Keratinocyte (primary cell): ENCODE measurements around the gene CGREF1. TPM values are rescaled to one million over a fixed set of nuclear protein-coding genes. Genes with fewer than 3 reads are reported as not detected.

Source experiments
- DNase-seq: peaks from one replicate; pipeline ENCODE4 v3.0.0-alpha.2; 2011; ENCODE audit warnings: low read depth, missing footprints, low spot score
- FAIRE-seq: peaks from 2 replicates; lab custom pipeline; 2011; peaks lifted over from hg19 to GRCh38; lab: Jason Lieb, UNC
- H2AFZ ChIP-seq: 2 replicates; pipeline ENCODE4 v1.6.0; 2012; ENCODE audit warnings: low read length, control low read depth, inconsistent platforms; ENCODE audit not compliant: control insufficient read depth
- H3K27ac ChIP-seq: 2 replicates; pipeline ENCODE4 v1.5.1; 2011; ENCODE audit warnings: low read length; ENCODE audit not compliant: control insufficient read depth, insufficient read depth
- H3K27me3 ChIP-seq: 3 replicates; pipeline ENCODE4 v1.6.0; 2011; ENCODE audit warnings: low read length; ENCODE audit not compliant: control insufficient read depth, insufficient read depth; ENCODE audit errors: extremely low read depth
- H3K36me3 ChIP-seq, 2 experiments: 2 replicates in 1 of 2; 3 replicates in 1 of 2; pipeline ENCODE4 v1.5.1; 2011; ENCODE audit warnings: low read length in 2 of 2, mild to moderate bottlenecking in 1 of 2; ENCODE audit not compliant: control insufficient read depth in 2 of 2, insufficient read depth in 2 of 2; ENCODE audit errors: extremely low read depth in 1 of 2
- H3K4me1 ChIP-seq: 3 replicates; pipeline ENCODE4 v1.5.1; 2011; ENCODE audit warnings: low read length; ENCODE audit not compliant: control insufficient read depth, insufficient read depth; ENCODE audit errors: extremely low read depth
- H3K4me2 ChIP-seq: 3 replicates; pipeline ENCODE4 v1.6.0; 2011; ENCODE audit warnings: low read depth, low read length; ENCODE audit not compliant: control insufficient read depth, insufficient read depth; ENCODE audit errors: extremely low read depth
- H3K4me3 ChIP-seq, 3 experiments: fragments of 200-600 bp in 1 of 3; sonication (generic) in 1 of 3; 2 replicates in 2 of 3; 3 replicates in 1 of 3; pipeline ENCODE4 v1.5.1; 2011 to 2016; ENCODE audit warnings: low read length in 3 of 3, mild to moderate bottlenecking in 3 of 3, control low read depth in 2 of 3, inconsistent platforms in 1 of 3, low read depth in 1 of 3, mixed read lengths in 1 of 3, mixed run types in 1 of 3, moderate library complexity in 1 of 3; ENCODE audit not compliant: control insufficient read depth in 2 of 3, insufficient read depth in 2 of 3; ENCODE audit errors: extremely low read depth in 1 of 3
- H3K79me2 ChIP-seq: 2 replicates; pipeline ENCODE4 v1.6.0; 2012; ENCODE audit warnings: low read length; ENCODE audit not compliant: control insufficient read depth, insufficient read depth
- H3K9ac ChIP-seq: 3 replicates; pipeline ENCODE4 v1.6.0; 2011; ENCODE audit warnings: low read length; ENCODE audit not compliant: control insufficient read depth, insufficient read depth; ENCODE audit errors: extremely low read depth
- H3K9me1 ChIP-seq: 3 replicates; pipeline ENCODE4 v1.6.0; 2011; ENCODE audit warnings: low read length; ENCODE audit not compliant: control insufficient read depth, insufficient read depth; ENCODE audit errors: extremely low read depth
- H3K9me3 ChIP-seq: 2 replicates; pipeline ENCODE4 v1.5.1; 2012; ENCODE audit warnings: low read depth, low read length; ENCODE audit not compliant: control insufficient read depth
- H4K20me1 ChIP-seq: 3 replicates; pipeline ENCODE4 v1.6.0; 2011; ENCODE audit warnings: low read length; ENCODE audit not compliant: control insufficient read depth, insufficient read depth; ENCODE audit errors: extremely low read depth
- EZH2 ChIP-seq: IDR thresholded peaks from one replicate; pipeline ENCODE4 v1.6.1; 2012; ENCODE audit warnings: inconsistent platforms, mild to moderate bottlenecking, low read length, moderate library complexity
- dilution Hi-C: fragments of 300-500 bp; cut with MboI; formaldehyde crosslinking; loops from one replicate; pipeline ENCODE4 v1.7.0; 2020; ENCODE audit warnings: low sequenced_read_pairs; ENCODE audit not compliant: extremely low pct_ligation_motif_present
- polyA plus RNA-seq, 5 experiments: library from polyadenylated mRNA; depleted of rRNA in 3 of 5; stranded (reverse) in 3 of 5; stranded (forward) in 1 of 5; unstranded in 1 of 5; fragments of >200 nt; gene quantifications; 1 replicate in 1 of 5; 2 replicates in 3 of 5; 3 replicates in 1 of 5; pipeline versions ENCODE4 v1.2.1 to v1.2.3, GENCODE V29; 2011 to 2012; ENCODE audit warnings: missing spikeins in 2 of 5, low read depth in 1 of 5, low replicate concordance in 1 of 5
- TF ChIP-seq, protein P1 (sequence below), 3 experiments: IDR thresholded peaks in 1 of 3; conservative IDR thresholded peaks in 1 of 3; optimal IDR thresholded peaks in 1 of 3; 2 replicates in 2 of 3; 3 replicates in 1 of 3; pipeline versions ENCODE3 to v1.5.1; 2011; ENCODE audit warnings: low read length in 3 of 3, mild to moderate bottlenecking in 3 of 3, moderate library complexity in 2 of 3, control low read depth in 1 of 3, inconsistent platforms in 1 of 3; ENCODE audit not compliant: insufficient read depth in 2 of 3; ENCODE audit errors: extremely low read depth in 1 of 3

CGREF1 gene
- polyA plus RNA-seq, 1 donor (not counting 4 experiments of a cell fraction or from before 2014, with no cell fraction given): 1.3 TPM

DNA sequence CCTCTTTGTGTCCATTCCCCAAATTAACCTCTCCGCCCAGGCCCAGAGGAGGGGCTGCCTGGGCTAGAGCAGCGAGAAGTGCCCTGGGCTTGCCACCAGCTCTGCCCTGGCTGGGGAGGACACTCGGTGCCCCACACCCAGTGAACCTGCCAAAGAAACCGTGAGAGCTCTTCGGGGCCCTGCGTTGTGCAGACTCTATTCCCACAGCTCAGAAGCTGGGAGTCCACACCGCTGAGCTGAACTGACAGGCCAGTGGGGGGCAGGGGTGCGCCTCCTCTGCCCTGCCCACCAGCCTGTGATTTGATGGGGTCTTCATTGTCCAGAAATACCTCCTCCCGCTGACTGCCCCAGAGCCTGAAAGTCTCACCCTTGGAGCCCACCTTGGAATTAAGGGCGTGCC lies 18.9 kb downstream of the CGREF1 start:
- Histone ChIP-seq H3K27me3 (peaks cover 9% of the 10 kb centered on the region), H3K79me2 (no peaks in the 10 kb centered on the region), H3K9ac (no peak overlapping the region), H2AFZ (no peak overlapping the region), H3K27ac (no peak overlapping the region), H3K4me3 (no peak overlapping the region), H3K4me2 (no peak overlapping the region), H3K9me1 (no peaks in the 10 kb centered on the region), H3K4me1 (peaks cover 4% of the 10 kb centered on the region), H3K36me3 (no peaks in the 10 kb centered on the region), H4K20me1 (peaks cover 4% of the 10 kb centered on the region), H3K9me3 (no peaks in the 10 kb centered on the region)
- FAIRE-seq: no peak
- dilution Hi-C loops: no loop called here
- no peak for DNase-seq
- TF ChIP-seq EZH2: no peak
- TF ChIP-seq, protein P1, sequence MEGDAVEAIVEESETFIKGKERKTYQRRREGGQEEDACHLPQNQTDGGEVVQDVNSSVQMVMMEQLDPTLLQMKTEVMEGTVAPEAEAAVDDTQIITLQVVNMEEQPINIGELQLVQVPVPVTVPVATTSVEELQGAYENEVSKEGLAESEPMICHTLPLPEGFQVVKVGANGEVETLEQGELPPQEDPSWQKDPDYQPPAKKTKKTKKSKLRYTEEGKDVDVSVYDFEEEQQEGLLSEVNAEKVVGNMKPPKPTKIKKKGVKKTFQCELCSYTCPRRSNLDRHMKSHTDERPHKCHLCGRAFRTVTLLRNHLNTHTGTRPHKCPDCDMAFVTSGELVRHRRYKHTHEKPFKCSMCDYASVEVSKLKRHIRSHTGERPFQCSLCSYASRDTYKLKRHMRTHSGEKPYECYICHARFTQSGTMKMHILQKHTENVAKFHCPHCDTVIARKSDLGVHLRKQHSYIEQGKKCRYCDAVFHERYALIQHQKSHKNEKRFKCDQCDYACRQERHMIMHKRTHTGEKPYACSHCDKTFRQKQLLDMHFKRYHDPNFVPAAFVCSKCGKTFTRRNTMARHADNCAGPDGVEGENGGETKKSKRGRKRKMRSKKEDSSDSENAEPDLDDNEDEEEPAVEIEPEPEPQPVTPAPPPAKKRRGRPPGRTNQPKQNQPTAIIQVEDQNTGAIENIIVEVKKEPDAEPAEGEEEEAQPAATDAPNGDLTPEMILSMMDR (optimal IDR thresholded peaks at IDR 0.05 in 1 of 3, IDR thresholded peaks at IDR 0.05 in 1 of 3, conservative IDR thresholded peaks at IDR 0.05 in 1 of 3; ENCODE audit: extremely low read depth in 1 of 3, insufficient read depth in 2 of 3, low read length in 3 of 3): no peak

DNA sequence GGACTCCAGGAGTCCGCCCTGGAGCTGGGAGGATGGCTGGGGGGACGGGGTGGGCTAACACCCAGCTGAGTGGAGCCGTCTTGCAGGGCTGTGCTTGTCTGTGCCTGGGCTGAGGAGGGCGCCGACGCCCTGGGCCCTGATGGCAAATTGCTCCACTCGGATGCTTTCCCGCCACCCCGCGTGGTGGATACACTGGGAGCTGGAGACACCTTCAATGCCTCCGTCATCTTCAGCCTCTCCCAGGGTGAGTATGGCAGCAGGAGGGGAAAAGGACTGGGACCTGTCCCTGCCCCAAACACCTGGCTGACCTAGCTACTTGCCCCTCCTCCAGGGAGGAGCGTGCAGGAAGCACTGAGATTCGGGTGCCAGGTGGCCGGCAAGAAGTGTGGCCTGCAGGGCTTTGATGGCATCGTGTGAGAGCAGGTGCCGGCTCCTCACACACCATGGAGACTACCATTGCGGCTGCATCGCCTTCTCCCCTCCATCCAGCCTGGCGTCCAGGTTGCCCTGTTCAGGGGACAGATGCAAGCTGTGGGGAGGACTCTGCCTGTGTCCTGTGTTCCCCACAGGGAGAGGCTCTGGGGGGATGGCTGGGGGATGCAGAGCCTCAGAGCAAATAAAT lies 19.5 kb downstream of the CGREF1 start:
- Histone ChIP-seq H3K4me3 (no peak overlapping the region), H2AFZ (no peak overlapping the region), H3K79me2 (no peaks in the 10 kb centered on the region), H3K27ac (no peak overlapping the region), H3K4me2 (no peak overlapping the region), H3K9ac (no peak overlapping the region), H4K20me1 (peaks cover 4% of the 10 kb centered on the region), H3K9me1 (no peaks in the 10 kb centered on the region), H3K36me3 (no peaks in the 10 kb centered on the region), H3K9me3 (no peaks in the 10 kb centered on the region), H3K4me1 (peaks cover 4% of the 10 kb centered on the region), H3K27me3 (peaks cover 9% of the 10 kb centered on the region)
- TF ChIP-seq, protein P1 (optimal IDR thresholded peaks at IDR 0.05 in 1 of 3, IDR thresholded peaks at IDR 0.05 in 1 of 3, conservative IDR thresholded peaks at IDR 0.05 in 1 of 3; ENCODE audit: extremely low read depth in 1 of 3, insufficient read depth in 2 of 3, low read length in 3 of 3): no peak
- no peak for TF ChIP-seq EZH2
- FAIRE-seq (no peak), DNase-seq (no peak)
- dilution Hi-C loops: no loop called here
